ENCODE results near the gene CCDC184.
"Not testable (repeated sequence)": the region's sequence is repeated elsewhere in the genome, so short reads cannot be mapped to it uniquely, and the experiment has no call there.

CCDC184 gene

GRCh38 chr12:48216785-48217184 lies 33.3 kb downstream of the CCDC184 start:
- no peak for DNase-seq

- no peak for DNase-seq
These were observed 36.2 kb downstream of the CCDC184 start for GRCh38 chr12:48219631-48220030.

GRCh38 chr12:48220701-48221100 lies 37.3 kb downstream of the CCDC184 start:
- DNase-seq, result no peak

GRCh38 chr12:48221645-48222044 lies 38.2 kb downstream of the CCDC184 start:
- no peak for DNase-seq

- DNase-seq, result not testable (repeated sequence)
These were observed 41.1 kb downstream of the CCDC184 start for GRCh38 chr12:48224533-48224932.

- not testable (repeated sequence) for DNase-seq
These were observed 47.9 kb downstream of the CCDC184 start for GRCh38 chr12:48231169-48231958.

Measured in GF-D8 (cell line).